ENCODE results near the gene ARHGAP42.

Gene ARHGAP42

GRCh38 chr11:100760744-100761143, 73.7 kb downstream of the ARHGAP42 start:
- DNase-seq (ENCODE audit: low read depth) = no peak

DNA sequence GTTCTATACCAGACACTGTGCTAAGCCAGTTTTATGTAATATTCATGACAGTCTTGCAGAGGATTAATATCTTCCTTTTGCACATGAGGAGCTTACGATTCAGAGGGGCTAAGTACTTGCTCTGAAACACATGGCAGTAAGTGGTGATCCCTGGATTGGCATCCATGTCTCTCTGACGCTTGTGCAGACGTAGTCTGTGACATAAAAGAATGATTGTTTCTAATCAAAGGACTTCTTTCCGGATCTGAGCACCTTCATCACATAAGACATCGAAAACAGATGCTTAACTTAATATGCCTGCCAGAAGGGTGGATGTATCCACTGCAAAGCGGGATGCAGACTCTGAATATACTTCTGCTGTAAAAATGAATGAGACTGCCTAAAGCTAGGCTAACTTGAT, 74.8 kb downstream of the ARHGAP42 start:
- DNase-seq (ENCODE audit: low read depth) = no peak

GRCh38 chr11:100766764-100767163, 79.7 kb downstream of the ARHGAP42 start:
- DNase-seq (ENCODE audit: low read depth) = no peak

GRCh38 chr11:100769165-100769564, 82.1 kb downstream of the ARHGAP42 start:
- no peak for DNase-seq (ENCODE audit: low read depth)

DNA sequence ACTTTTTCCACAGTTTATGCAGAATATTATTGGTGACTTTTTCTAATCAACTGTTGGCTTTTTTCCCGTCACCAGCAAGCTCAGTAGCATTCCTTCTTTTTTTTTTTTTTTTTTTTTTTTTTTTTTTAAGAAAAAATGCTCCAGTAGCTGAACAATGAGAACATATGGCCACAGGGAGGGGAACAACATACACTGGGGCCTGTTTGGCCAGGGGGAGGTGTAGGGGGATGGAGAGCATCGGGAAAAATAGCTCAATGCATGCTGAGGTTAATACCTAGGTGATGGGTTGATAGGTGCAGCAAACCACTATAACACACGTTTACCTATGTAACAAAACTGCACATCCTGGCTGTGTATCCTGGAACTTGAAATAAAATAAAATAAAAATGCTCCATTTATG, 82.5 kb downstream of the ARHGAP42 start:
- DNase-seq (ENCODE audit: low read depth) = no peak

DNA sequence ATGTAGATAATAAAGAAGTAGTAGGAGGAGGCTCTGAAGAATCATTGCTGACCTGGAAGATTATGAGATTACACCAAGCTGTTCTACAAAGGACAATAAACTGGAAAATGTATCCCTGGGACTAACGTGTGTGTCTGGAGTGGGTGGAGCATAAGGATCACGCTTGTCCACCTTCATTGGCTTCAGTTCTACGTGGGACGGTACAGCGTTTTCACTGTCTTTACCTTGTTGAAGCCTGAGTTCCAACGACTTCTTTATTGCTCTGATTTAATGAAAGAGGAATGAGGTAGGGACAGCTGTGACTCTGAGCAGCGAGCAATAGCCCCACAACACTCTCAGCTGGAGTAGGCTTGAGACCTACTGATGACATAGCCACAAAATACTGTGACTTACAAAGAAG, 87.0 kb downstream of the ARHGAP42 start:
- DNase-seq (ENCODE audit: low read depth) = no peak

GRCh38 chr11:100774859-100775258, 87.8 kb downstream of the ARHGAP42 start:
- no peak for DNase-seq (ENCODE audit: low read depth)

- DNase-seq (ENCODE audit: low read depth) = no peak
Observed at GRCh38 chr11:100776212-100776896, 89.3 kb downstream of the ARHGAP42 start.

GRCh38 chr11:100777103-100777502, 90.0 kb downstream of the ARHGAP42 start:
- DNase-seq (ENCODE audit: low read depth) = no peak

DNA sequence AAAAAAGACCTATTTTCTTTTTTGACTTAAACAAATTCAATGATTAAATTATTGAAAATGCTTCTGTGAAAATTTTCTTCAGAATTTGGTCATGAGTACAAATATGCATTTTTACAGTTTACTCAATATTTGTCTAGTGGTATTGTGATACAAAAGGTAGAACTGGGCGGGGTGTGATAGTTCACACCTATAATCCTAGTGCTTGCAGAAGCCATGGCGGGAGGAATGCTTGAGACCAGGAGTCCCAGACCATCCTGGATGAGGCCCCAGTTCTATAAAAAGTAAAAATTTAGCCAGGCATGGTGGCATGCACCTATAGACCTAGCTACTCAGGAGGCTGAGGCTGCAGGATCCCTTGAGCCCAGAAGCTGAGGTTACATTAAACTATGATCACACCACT, 90.6 kb downstream of the ARHGAP42 start:
- no peak for DNase-seq (ENCODE audit: low read depth)

GRCh38 chr11:100778166-100778785, 91.2 kb downstream of the ARHGAP42 start:
- no peak for DNase-seq (ENCODE audit: low read depth)

DNA sequence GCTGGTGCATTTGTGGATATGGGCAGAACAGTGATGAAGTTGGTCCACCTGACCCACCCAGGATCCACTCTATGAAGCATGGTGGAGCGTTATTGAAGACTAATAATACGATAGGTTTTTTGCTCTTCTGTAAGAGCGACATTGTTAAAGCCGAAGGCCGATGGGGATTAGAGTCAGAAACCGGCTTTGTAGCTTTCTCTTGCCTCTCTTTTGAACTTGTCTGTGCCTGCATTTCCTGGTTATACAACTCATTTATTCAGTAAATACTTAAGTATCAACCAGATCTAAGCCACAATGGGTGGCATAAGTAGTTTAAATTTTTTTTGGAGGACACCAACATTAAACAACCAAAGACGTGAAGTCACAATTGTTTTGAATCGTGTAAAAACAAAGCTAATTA, 93.4 kb downstream of the ARHGAP42 start:
- DNase-seq (ENCODE audit: low read depth) = no peak

DNA sequence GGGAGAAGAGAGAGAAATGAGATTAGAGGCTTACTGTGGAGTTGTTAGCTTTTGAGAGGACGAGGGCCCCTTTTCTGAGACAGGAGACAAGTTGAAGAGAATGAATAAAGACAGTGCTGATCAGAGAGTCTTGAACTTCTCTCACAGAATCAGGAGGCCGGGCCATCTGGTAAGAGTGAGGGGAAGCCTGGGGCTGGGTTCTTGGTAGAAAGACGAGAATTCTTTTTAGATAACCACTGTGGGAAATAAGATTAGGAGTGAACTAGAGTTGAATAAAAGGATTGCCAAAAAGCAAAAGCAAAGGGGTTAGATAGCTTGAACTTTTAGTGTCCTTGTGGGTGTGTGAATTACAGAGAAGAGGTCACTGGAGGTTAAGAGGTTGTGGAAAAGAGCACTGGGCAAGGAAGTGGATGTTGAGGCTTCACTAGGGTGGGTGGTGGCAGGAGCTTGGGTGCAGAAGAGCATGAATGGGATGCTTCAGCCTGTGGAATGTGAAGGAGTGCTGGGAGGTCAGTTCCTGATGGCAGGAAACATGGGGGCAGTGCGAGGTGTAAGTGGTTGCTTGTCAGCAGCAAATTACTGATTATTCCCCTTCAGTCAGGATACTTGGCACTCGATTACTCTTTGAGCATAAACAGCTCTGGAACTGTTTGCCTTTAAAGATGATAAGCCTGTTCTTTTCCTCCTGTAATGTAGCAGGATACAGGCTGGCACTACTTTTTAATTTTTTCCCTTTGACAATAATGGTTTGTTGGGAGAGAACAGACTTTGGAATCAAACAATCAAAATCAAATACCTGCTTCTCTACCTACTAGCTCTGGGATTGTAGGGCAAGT, 98.3 kb downstream of the ARHGAP42 start:
- no peak for DNase-seq (ENCODE audit: low read depth)

DNA sequence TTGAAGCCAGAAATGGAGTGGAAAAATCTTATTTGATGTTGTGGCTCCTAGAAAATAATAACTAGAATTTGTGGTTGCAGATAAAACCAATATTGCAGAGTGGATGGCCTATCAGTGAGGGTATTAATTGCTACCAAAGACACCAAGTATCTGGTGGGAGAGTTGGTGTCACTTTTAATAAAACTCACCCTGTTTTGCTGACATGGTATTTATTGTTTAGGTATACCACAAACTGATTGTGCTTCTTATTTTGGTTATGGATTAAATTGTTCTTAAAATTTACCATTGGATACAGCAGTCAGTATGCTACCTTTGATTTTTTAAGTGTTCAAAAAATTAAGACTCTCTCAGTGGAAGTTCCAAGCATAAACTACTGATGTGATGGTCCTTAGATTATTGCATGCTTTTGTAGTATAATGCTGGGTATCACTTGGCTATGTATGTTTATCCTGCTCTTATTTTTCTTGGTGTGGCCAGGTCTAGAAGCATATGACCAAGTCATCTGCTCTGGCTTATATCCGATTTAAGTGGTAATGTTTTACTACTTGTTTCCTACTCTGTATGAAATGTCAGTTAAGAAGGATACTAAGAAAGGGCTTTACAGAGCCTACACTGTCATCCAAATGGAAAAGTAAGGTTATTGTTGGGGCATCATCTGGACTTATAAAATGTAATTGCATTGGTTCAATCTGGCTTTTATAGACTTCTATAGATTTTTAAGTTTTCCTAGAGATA, 101.6 kb downstream of the ARHGAP42 start:
- DNase-seq (ENCODE audit: low read depth) = no peak

DNA sequence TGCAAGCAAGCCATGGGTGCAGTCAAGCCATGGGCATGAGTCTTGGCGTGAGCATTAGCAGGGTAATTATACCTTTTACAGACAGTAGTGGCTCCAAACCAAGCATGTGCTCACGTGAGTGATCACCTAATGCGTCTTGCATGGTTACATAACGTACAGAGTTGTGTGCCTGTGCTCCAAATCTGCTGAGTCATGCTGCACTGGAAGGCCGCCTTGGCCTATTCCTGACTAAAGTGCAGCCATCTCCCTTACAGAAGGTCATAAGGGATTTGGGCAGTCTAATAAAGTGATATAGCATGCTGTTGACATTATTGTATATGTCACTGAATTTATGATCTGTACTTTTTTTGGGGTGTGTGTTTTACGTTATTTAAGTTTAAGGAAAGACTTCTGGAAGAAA, 102.4 kb downstream of the ARHGAP42 start:
- no peak for DNase-seq (ENCODE audit: low read depth)

- no peak for DNase-seq (ENCODE audit: low read depth)
Observed at GRCh38 chr11:100790073-100790472, 103.0 kb downstream of the ARHGAP42 start.

DNA sequence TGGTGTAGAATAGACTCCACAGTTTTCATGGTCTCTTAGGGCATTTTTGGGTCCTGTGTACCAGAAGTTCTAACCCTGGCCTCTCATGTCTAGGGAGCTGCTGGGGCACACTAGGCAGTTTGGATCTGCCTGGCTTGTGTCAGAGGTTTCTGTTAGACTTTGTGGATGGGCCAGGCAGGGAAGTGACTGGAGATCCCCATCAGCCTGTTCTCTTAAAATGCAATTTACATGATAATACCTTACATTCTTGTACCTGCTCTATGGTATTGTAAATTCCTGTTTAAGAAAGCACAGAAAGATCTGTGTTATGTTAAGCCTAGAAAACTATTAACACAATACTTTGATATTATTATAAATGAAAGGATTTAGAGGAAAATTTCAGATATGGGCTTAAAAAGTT, 104.0 kb downstream of the ARHGAP42 start:
- no peak for DNase-seq (ENCODE audit: low read depth)

DNA sequence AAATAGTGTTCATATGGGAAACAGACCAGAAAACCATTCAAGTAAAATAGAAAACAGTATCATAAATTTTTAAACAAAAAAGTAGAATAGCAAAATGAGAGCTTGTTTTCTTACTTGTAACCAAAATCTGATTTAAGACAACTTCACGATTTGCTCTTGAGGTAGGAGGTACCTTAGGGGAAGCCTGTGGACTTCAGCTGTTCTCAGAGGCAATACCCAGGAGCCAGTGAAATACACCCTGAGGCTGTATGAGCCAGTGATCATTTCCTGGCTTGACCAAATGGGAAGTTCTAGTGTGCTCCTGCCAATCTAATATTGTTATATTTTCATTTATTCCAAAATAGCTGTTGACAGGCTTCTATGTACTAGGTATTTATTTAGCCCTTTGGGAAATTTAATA, 104.8 kb downstream of the ARHGAP42 start:
- no peak for DNase-seq (ENCODE audit: low read depth)

DNA sequence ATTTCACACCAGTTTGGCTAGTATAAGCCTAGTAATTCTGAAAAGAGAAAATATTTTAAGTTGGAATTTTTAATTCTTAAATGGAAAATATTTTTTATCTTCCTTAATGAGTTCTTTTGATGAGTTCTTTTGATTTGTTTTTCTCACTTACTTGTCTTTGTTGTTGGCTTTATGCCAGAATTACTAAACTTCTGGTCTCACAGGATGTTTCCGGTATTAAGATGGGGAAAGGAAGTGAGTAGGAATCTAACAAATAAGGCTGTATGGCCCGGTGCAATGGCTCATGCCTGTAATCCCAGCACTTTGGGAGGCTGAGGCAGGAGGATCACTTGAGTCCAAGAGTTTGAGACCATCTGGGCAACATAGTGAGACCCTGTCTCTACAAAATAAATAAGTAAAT, 106.4 kb downstream of the ARHGAP42 start:
- no peak for DNase-seq (ENCODE audit: low read depth)

DNA sequence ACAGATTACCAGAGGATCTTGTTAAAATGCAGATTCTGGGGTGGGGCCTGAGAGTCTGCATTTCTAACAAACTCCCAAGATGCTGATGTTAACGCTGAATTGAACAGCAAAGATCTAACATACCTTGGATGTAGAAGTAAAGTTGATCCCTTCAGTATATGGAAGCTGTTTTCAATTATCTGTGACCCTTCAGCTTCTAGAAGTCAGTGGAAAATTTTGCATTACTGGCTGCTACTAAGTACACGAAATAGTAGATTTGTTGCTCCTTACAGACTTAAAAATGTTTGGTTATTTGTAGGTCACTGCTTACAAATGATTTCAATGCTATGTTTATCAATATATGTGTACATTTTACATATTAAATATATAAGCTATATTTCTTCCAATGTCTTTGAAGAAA, 107.4 kb downstream of the ARHGAP42 start:
- no peak for DNase-seq (ENCODE audit: low read depth)

- DNase-seq (ENCODE audit: low read depth) = no peak
Observed at GRCh38 chr11:100799445-100799844, 112.4 kb downstream of the ARHGAP42 start.

GRCh38 chr11:100800202-100800601, 113.1 kb downstream of the ARHGAP42 start:
- DNase-seq (ENCODE audit: low read depth) = no peak
